HCT116 (cell line): ENCODE measurements around the gene CAT.

ENCODE experiments used
- CEBPB ChIP-seq: IDR thresholded peaks from 2 replicates; pipeline ENCODE4 v1.6.1; 2012; ENCODE audit warnings: low read depth
- CTCF ChIP-seq, 3 experiments: fragments of 200-600 bp in 1 of 3; sonication (generic) in 1 of 3; IDR thresholded peaks in 2 of 3; conservative IDR thresholded peaks in 1 of 3; 2 replicates each; pipeline ENCODE4 v1.5.1; 2012 to 2017; ENCODE audit warnings: low read depth in 2 of 3, low read length in 2 of 3, antibody characterized with exemption in 1 of 3, borderline replicate concordance in 1 of 3, control low read depth in 1 of 3, mild to moderate bottlenecking in 1 of 3, mixed read lengths in 1 of 3, mixed run types in 1 of 3, moderate library complexity in 1 of 3; ENCODE audit not compliant: insufficient read depth in 1 of 3
- ELF1 ChIP-seq: IDR thresholded peaks from 2 replicates; pipeline ENCODE4 v1.6.1; 2012; ENCODE audit warnings: low read depth, borderline replicate concordance
- EZH2 ChIP-seq: fragments of 200-600 bp; sonication (generic); IDR thresholded peaks from 2 replicates; pipeline ENCODE4 v1.6.1; 2017; ENCODE audit warnings: antibody characterized with exemption, mixed run types
- EZH2phosphoT487 ChIP-seq: fragments of 200-600 bp; IDR thresholded peaks from 2 replicates; pipeline ENCODE4 v1.6.1; 2018; ENCODE audit warnings: antibody characterized with exemption, borderline replicate concordance
- POLR2A ChIP-seq: IDR thresholded peaks from 2 replicates; pipeline ENCODE4 v1.7.0; 2011; ENCODE audit warnings: borderline replicate concordance; ENCODE audit not compliant: insufficient read depth, insufficient read length; ENCODE audit errors: extremely low read depth
- POLR2AphosphoS5 ChIP-seq: IDR thresholded peaks from 2 replicates; pipeline ENCODE4 v1.6.1; 2011; ENCODE audit warnings: mild to moderate bottlenecking, low read depth, low read length, moderate library complexity
- RAD21 ChIP-seq: IDR thresholded peaks from 2 replicates; pipeline ENCODE4 v1.6.1; 2012; ENCODE audit warnings: low read depth, mild to moderate bottlenecking
- SIN3A ChIP-seq: IDR thresholded peaks from 2 replicates; pipeline ENCODE4 v1.6.1; 2012; ENCODE audit warnings: low read depth
- SP1 ChIP-seq: IDR thresholded peaks from 2 replicates; pipeline ENCODE4 v1.6.1; 2012; ENCODE audit warnings: low read depth
- SRF ChIP-seq: IDR thresholded peaks from 2 replicates; pipeline ENCODE4 v1.6.1; 2012; ENCODE audit warnings: low read depth
- TCF7L2 ChIP-seq: IDR thresholded peaks from 2 replicates; pipeline ENCODE4 v1.7.0; 2011; ENCODE audit warnings: borderline replicate concordance, inconsistent platforms; ENCODE audit not compliant: insufficient read depth, insufficient read length; ENCODE audit errors: extremely low read depth
- YY1 ChIP-seq: IDR thresholded peaks from 2 replicates; pipeline ENCODE4 v1.6.1; 2011; ENCODE audit warnings: low read length, low read depth, moderate library complexity, mild to moderate bottlenecking; ENCODE audit not compliant: insufficient replicate concordance; ENCODE audit errors: extremely low read depth
- ZNF274 ChIP-seq: fragments of 200-500 bp; sonication (Bioruptor generic); IDR thresholded peaks from 2 replicates; pipeline ENCODE4 v1.6.1; 2014; ENCODE audit warnings: mild to moderate bottlenecking, low read depth, low read length, inconsistent platforms

- TF ChIP-seq POLR2AphosphoS5 (no peak), POLR2A (no peak), CTCF (IDR thresholded peaks at IDR 0.05 in 2 of 3, conservative IDR thresholded peaks at IDR 0.05 in 1 of 3; ENCODE audit: borderline replicate concordance in 1 of 3, insufficient read depth in 1 of 3, low read depth in 2 of 3, low read length in 2 of 3) (no peak), CEBPB (no peak), EZH2 (no peak), ZNF274 (no peak), SP1 (no peak), SIN3A (no peak), SRF (no peak), YY1 (no peak), TCF7L2 (no peak), RAD21 (no peak), ELF1 (no peak), EZH2phosphoT487 (no peak)
These were observed 4.8 kb upstream of the CAT start for GRCh38 chr11:34433899-34434298.
